ENCODE data around the gene BAIAP2.

The BAIAP2 gene

GRCh38 chr17:81090361-81091136 is 55.6 kb downstream of the BAIAP2 start:
- TF ChIP-seq ZFX (IDR thresholded peaks at IDR 0.05) = no peak
- no peak overlapping the region for H3K27ac ChIP-seq

DNA sequence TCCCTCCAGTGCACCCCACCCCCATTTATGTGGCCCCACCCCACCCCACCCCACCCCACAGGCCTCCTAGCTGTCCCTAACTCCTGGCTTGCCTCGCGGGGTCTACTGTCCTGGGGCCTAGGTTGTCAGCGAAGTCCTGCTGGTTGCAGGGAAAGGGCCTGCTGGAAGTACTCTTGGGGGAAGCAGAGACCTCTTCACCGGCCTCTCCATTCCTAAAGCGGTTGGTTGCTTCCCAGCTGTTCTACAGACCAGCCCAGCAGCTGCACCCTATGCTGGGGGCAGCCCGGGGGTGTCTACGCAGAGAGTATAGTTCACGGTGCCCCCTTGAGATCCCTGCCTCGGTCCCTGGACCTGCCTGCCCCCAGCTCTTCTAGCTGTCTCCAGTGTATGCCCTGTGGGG is 56.2 kb downstream of the BAIAP2 start:
- no peak overlapping the region for H3K27ac ChIP-seq
- TF ChIP-seq ZFX (IDR thresholded peaks at IDR 0.05) = no peak
- TF ChIP-seq, protein P1, sequence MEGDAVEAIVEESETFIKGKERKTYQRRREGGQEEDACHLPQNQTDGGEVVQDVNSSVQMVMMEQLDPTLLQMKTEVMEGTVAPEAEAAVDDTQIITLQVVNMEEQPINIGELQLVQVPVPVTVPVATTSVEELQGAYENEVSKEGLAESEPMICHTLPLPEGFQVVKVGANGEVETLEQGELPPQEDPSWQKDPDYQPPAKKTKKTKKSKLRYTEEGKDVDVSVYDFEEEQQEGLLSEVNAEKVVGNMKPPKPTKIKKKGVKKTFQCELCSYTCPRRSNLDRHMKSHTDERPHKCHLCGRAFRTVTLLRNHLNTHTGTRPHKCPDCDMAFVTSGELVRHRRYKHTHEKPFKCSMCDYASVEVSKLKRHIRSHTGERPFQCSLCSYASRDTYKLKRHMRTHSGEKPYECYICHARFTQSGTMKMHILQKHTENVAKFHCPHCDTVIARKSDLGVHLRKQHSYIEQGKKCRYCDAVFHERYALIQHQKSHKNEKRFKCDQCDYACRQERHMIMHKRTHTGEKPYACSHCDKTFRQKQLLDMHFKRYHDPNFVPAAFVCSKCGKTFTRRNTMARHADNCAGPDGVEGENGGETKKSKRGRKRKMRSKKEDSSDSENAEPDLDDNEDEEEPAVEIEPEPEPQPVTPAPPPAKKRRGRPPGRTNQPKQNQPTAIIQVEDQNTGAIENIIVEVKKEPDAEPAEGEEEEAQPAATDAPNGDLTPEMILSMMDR (conservative IDR thresholded peaks at IDR 0.05) = no peak

DNA sequence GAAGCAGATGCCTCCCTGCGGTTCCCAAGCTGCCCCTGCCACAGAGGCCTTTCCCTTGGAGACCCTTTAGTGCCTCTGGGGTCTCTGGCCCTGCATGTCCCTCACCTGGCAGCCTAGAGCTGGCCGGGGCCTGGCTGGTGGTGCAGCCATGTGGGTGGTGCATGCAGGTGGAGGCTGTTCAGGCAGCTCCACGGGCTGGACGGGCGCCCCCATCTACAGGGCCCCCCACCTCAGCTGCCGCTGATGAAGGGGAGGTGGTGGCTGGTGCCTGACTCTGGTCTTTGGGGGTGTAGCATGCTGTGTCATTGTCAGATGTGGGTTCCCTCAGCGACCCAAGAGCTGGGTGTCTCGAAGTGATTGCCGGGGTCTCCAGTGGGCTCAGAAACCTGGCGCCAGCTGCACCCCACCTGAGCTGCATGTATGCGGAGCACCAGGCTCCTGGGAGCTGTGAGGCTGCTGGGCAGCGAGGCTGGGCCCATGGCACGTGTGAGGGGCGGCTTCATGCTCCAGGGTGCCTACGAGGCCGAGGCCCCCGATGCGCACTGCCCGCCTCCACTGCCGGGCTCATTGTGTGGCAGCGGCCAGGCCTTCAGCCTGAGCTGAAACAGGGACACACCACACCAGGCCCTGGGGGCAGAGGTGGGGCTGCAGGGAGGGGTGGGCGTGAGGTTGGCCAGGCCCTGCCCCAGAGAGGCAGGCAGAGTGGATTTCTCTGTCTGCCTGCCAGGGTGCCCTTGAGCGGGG is 57.0 kb downstream of the BAIAP2 start:
- TF ChIP-seq, protein P1 (conservative IDR thresholded peaks at IDR 0.05) = no peak
- no peak for TF ChIP-seq ZFX (IDR thresholded peaks at IDR 0.05)
- no peak overlapping the region for H3K27ac ChIP-seq

DNA sequence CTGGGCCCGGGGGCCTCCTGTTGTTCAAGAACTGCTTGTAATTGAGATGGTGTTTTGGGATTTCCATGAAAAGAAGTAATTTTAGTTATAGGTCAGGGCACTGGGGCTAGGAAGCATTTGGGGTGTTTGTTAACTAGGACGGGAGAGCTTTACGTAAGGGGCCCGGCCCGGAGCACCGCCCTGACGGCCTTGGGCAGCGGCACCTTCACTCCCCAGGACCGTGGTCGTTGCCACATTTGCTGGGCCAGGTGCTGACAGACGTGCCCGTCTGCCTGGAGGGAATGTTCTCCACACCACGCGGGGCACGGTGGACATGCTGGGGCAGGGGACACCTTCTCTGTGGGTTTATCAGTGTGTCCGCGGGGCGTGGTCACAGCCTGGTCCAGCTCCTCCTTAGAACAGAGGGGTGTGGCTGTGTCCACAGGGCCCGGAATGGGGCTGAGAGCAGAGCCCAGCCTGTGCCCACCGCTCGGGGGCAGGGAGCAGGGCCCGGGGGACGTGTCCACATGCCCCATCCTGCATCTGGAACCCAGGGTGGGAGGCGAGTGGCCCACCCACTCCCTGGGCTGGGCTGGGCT is 57.7 kb downstream of the BAIAP2 start:
- H3K27ac ChIP-seq = no peak overlapping the region

GRCh38 chr17:81093619-81094508 is 58.9 kb downstream of the BAIAP2 start:
- H3K27ac ChIP-seq = peak overlapping the region; percentile 7; the same call in 1 of the 2 replicates
- TF ChIP-seq, protein P1 (conservative IDR thresholded peaks at IDR 0.05) = no peak
- no peak for TF ChIP-seq ZFX (IDR thresholded peaks at IDR 0.05)

More for the DNA sequence above, 57.7 kb downstream of the BAIAP2 start:
- TF ChIP-seq, protein P1 (conservative IDR thresholded peaks at IDR 0.05) = no peak
- no peak for TF ChIP-seq ZFX (IDR thresholded peaks at IDR 0.05)

- peak overlapping the region; percentile 7; the same call in 1 of the 2 replicates for H3K27ac ChIP-seq
- TF ChIP-seq ZFX (IDR thresholded peaks at IDR 0.05) = no peak
- TF ChIP-seq, protein P1 (conservative IDR thresholded peaks at IDR 0.05) = no peak
Measured at GRCh38 chr17:81094509-81095382, 59.8 kb downstream of the BAIAP2 start.

All from C4-2B (cell line).